Measurements from ENCODE around the gene RTF2. TPM values are rescaled to one million over a fixed set of nuclear protein-coding genes. Genes with fewer than 3 reads are reported as not detected.

RTF2 gene
- total and polyA plus RNA-seq, 2 experiments from 2014 or later, result 141 to 257 TPM

GRCh38 chr20:56537997-56538396 is 69.6 kb downstream of the RTF2 start:
- Histone ChIP-seq H3K9me3 (ENCODE audit: low read depth) (no peaks in the 10 kb centered on the region), H3K27ac (no peak overlapping the region), H3K27me3 (replicated peaks; ENCODE audit: insufficient read depth) (no peaks in the 10 kb centered on the region), H4K20me1 (ENCODE audit: insufficient read depth) (no peaks in the 10 kb centered on the region), H3K9me2 (ENCODE audit: insufficient read depth) (no peaks in the 10 kb centered on the region), H2AFZ (no peak overlapping the region), H3K36me3 (ENCODE audit: low read depth) (no peaks in the 10 kb centered on the region), H3K9ac (no peak overlapping the region), H3K79me2 (ENCODE audit: insufficient read depth) (no peaks in the 10 kb centered on the region), H3K4me1 (ENCODE audit: insufficient read depth) (no peaks in the 10 kb centered on the region), H3F3A (ENCODE audit: insufficient read depth) (no peaks in the 10 kb centered on the region), H3K4me3 (no peak overlapping the region), H3K4me2 (ENCODE audit: unreplicated experiment) (no peak overlapping the region)
- TF ChIP-seq EZH2 (IDR thresholded peaks at IDR 0.05; ENCODE audit: insufficient read depth, poor library complexity, severe bottlenecking) (no peak), EZH2phosphoT487 (IDR thresholded peaks at IDR 0.05; ENCODE audit: insufficient read depth, low read depth) (no peak)
- in situ Hi-C loops (cut with MboI), result no loop called here
- DNase-seq, result no peak
- 60 to 68% methylated on average over 3 of the region's 3 CpGs for WGBS, 2 experiments (ENCODE audit: low coverage in 1 of 2, low lambda C conversion rate in 2 of 2, missing lambda C conversion rate in 2 of 2)

- in situ Hi-C loops (cut with MboI), result loop anchor here (10.0 kb wide), 1 partner anchor 514 kb away; no protein-coding TSS in a partner anchor
- 67 to 73% methylated on average over 6 of the region's 6 CpGs for WGBS, 2 experiments (ENCODE audit: low coverage in 1 of 2, low lambda C conversion rate in 2 of 2, missing lambda C conversion rate in 2 of 2)
Observed at GRCh38 chr20:56540415-56540814, 72.0 kb downstream of the RTF2 start.

GRCh38 chr20:56542489-56543030 is 74.1 kb downstream of the RTF2 start:
- Histone ChIP-seq H3K4me2 (ENCODE audit: unreplicated experiment) (no peak overlapping the region), H3F3A (ENCODE audit: insufficient read depth) (no peaks in the 10 kb centered on the region), H3K9ac (no peak overlapping the region), H3K27me3 (replicated peaks; ENCODE audit: insufficient read depth) (no peaks in the 10 kb centered on the region), H4K20me1 (ENCODE audit: insufficient read depth) (no peaks in the 10 kb centered on the region), H2AFZ (no peak overlapping the region), H3K9me2 (ENCODE audit: insufficient read depth) (no peaks in the 10 kb centered on the region), H3K9me3 (ENCODE audit: low read depth) (no peaks in the 10 kb centered on the region), H3K4me3 (no peak overlapping the region), H3K27ac (no peak overlapping the region), H3K4me1 (ENCODE audit: insufficient read depth) (no peaks in the 10 kb centered on the region), H3K79me2 (ENCODE audit: insufficient read depth) (no peaks in the 10 kb centered on the region), H3K36me3 (ENCODE audit: low read depth) (no peaks in the 10 kb centered on the region)
- TF ChIP-seq EZH2 (IDR thresholded peaks at IDR 0.05; ENCODE audit: insufficient read depth, poor library complexity, severe bottlenecking), result no peak
- TF ChIP-seq EZH2phosphoT487 (IDR thresholded peaks at IDR 0.05; ENCODE audit: insufficient read depth, low read depth), result no peak
- 39 to 40% methylated on average over 9 of the region's 9 CpGs for WGBS, 2 experiments (ENCODE audit: low coverage in 1 of 2, low lambda C conversion rate in 2 of 2, missing lambda C conversion rate in 2 of 2)
- DNase-seq, result peak; percentile 23
- in situ Hi-C loops (cut with MboI), result loop anchor here (10.0 kb wide), 1 partner anchor 512 kb away; no protein-coding TSS in a partner anchor

More at GRCh38 chr20:56540415-56540814, 72.0 kb downstream of the RTF2 start:
- TF ChIP-seq EZH2phosphoT487 (IDR thresholded peaks at IDR 0.05; ENCODE audit: insufficient read depth, low read depth) (no peak), EZH2 (IDR thresholded peaks at IDR 0.05; ENCODE audit: insufficient read depth, poor library complexity, severe bottlenecking) (no peak)
- Histone ChIP-seq H4K20me1 (ENCODE audit: insufficient read depth) (no peaks in the 10 kb centered on the region), H3K27me3 (replicated peaks; ENCODE audit: insufficient read depth) (no peaks in the 10 kb centered on the region), H3K9ac (no peak overlapping the region), H3K4me2 (ENCODE audit: unreplicated experiment) (no peak overlapping the region), H3K4me3 (no peak overlapping the region), H3K79me2 (ENCODE audit: insufficient read depth) (no peaks in the 10 kb centered on the region), H3K27ac (no peak overlapping the region), H2AFZ (no peak overlapping the region), H3K9me2 (ENCODE audit: insufficient read depth) (no peaks in the 10 kb centered on the region), H3F3A (ENCODE audit: insufficient read depth) (no peaks in the 10 kb centered on the region), H3K9me3 (ENCODE audit: low read depth) (no peaks in the 10 kb centered on the region), H3K36me3 (ENCODE audit: low read depth) (no peaks in the 10 kb centered on the region), H3K4me1 (ENCODE audit: insufficient read depth) (no peaks in the 10 kb centered on the region)
- peak; percentile 45 for DNase-seq

- no peak overlapping the region for H3K27ac ChIP-seq
- no peaks in the 10 kb centered on the region for H4K20me1 ChIP-seq (ENCODE audit: insufficient read depth)
- WGBS, 2 experiments (ENCODE audit: low coverage in 1 of 2, low lambda C conversion rate in 2 of 2, missing lambda C conversion rate in 2 of 2), result 90 to 95% methylated on average over 8 of the region's 8 CpGs
- TF ChIP-seq EZH2phosphoT487 (IDR thresholded peaks at IDR 0.05; ENCODE audit: insufficient read depth, low read depth) (no peak), EZH2 (IDR thresholded peaks at IDR 0.05; ENCODE audit: insufficient read depth, poor library complexity, severe bottlenecking) (no peak)
- no peaks in the 10 kb centered on the region for H3K9me2 ChIP-seq (ENCODE audit: insufficient read depth)
- H3K9ac ChIP-seq, result no peak overlapping the region
- H3K4me3 ChIP-seq, result no peak overlapping the region
- no peaks in the 10 kb centered on the region for H3K27me3 ChIP-seq (replicated peaks; ENCODE audit: insufficient read depth)
- H3K79me2 ChIP-seq (ENCODE audit: insufficient read depth), result no peaks in the 10 kb centered on the region
- H3K9me3 ChIP-seq (ENCODE audit: low read depth), result no peaks in the 10 kb centered on the region
- peaks cover 11% of the 10 kb centered on the region for H3K4me1 ChIP-seq (ENCODE audit: insufficient read depth)
- H3K4me2 ChIP-seq (ENCODE audit: unreplicated experiment), result no peak overlapping the region
- in situ Hi-C loops (cut with MboI), result loop anchor here (10.0 kb wide), 1 partner anchor 423 kb away; no protein-coding TSS in a partner anchor
- no peak for DNase-seq
- H2AFZ ChIP-seq, result no peak overlapping the region
- no peaks in the 10 kb centered on the region for H3K36me3 ChIP-seq (ENCODE audit: low read depth)
- peaks cover 15% of the 10 kb centered on the region; the same call in 1 of the 2 replicates for H3F3A ChIP-seq (ENCODE audit: insufficient read depth)
Observed at GRCh38 chr20:56551571-56551970, 83.1 kb downstream of the RTF2 start.
